ENCODE data around the gene CDK5RAP3.

Gene CDK5RAP3

GRCh38 chr17:47946516-47946915 is 24.4 kb upstream of the CDK5RAP3 start:
- no peaks in the 10 kb centered on the region for H3K27me3 ChIP-seq (ENCODE audit: insufficient read depth, low read length, poor library complexity)
- no peak overlapping the region for H3K4me2 ChIP-seq (ENCODE audit: insufficient read depth, low read length)
- no peaks in the 10 kb centered on the region for H4K20me1 ChIP-seq (ENCODE audit: insufficient read depth, low read length)
- no peak overlapping the region for H3K4me3 ChIP-seq (ENCODE audit: low read depth in 1 of 2, low read length in 2 of 2)
- H3K27ac ChIP-seq (ENCODE audit: low read length): no peak overlapping the region
- H3K9me3 ChIP-seq (ENCODE audit: insufficient read depth, low read length, severe bottlenecking): no peaks in the 10 kb centered on the region
- peaks cover 25% of the 10 kb centered on the region for H3K4me1 ChIP-seq (ENCODE audit: insufficient read depth, low read length)
- TF ChIP-seq EZH2 (IDR thresholded peaks at IDR 0.05; ENCODE audit: borderline replicate concordance, low read depth, low read length, severe bottlenecking): no peak
- TF ChIP-seq CTCF (IDR thresholded peaks at IDR 0.05; ENCODE audit: borderline replicate concordance, extremely low read depth, low read length, poor library complexity, severe bottlenecking): no peak
- H3K9ac ChIP-seq (ENCODE audit: low read depth, low read length): no peak overlapping the region
- H3K79me2 ChIP-seq (ENCODE audit: insufficient read depth, low read length): peaks cover 12% of the 10 kb centered on the region
- DNase-seq: no peak
- no peak overlapping the region for H2AFZ ChIP-seq (ENCODE audit: low read depth, low read length)
- ATAC-seq (ENCODE audit: insufficient read depth, low read depth): no peak
- peaks cover 31% of the 10 kb centered on the region for H3K36me3 ChIP-seq (ENCODE audit: insufficient read depth, low read length)

DNA sequence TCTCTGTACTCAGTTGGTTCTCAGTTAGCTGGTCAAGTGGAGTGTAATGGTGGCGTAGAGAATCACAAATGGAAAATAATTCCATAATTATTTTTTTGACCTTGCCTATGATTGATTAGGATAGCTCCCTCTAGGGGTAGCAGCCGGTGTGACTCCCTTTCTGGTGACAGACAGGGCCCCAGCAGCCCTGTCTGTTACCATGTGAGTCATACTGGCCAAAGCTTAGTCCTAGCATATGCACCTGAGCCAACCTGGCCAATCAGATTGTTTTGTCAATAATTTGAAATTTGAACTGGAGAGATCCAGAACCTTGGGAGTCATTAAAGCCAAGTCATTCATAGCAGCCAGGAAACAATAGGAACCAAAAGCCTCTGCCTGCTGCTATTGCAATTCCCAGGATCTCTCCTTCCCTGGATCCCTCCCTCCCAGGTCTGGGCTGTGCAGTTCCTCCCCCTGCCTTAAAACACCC is 23.9 kb upstream of the CDK5RAP3 start:
- Histone ChIP-seq H3K36me3 (ENCODE audit: insufficient read depth, low read length) (peaks cover 31% of the 10 kb centered on the region), H3K27ac (ENCODE audit: low read length) (no peak overlapping the region), H3K9ac (ENCODE audit: low read depth, low read length) (no peak overlapping the region), H4K20me1 (ENCODE audit: insufficient read depth, low read length) (no peaks in the 10 kb centered on the region), H2AFZ (ENCODE audit: low read depth, low read length) (no peak overlapping the region), H3K4me1 (ENCODE audit: insufficient read depth, low read length) (peaks cover 22% of the 10 kb centered on the region), H3K9me3 (ENCODE audit: insufficient read depth, low read length, severe bottlenecking) (no peaks in the 10 kb centered on the region), H3K79me2 (ENCODE audit: insufficient read depth, low read length) (peaks cover 7% of the 10 kb centered on the region), H3K4me2 (ENCODE audit: insufficient read depth, low read length) (no peak overlapping the region), H3K27me3 (ENCODE audit: insufficient read depth, low read length, poor library complexity) (no peaks in the 10 kb centered on the region), H3K4me3 (ENCODE audit: low read depth in 1 of 2, low read length in 2 of 2) (no peak overlapping the region)
- ATAC-seq (ENCODE audit: insufficient read depth, low read depth) (peak; percentile 72), DNase-seq (peak; percentile 73)
- no peak for TF ChIP-seq EZH2 (IDR thresholded peaks at IDR 0.05; ENCODE audit: borderline replicate concordance, low read depth, low read length, severe bottlenecking)
- peak; percentile 85 for TF ChIP-seq CTCF (IDR thresholded peaks at IDR 0.05; ENCODE audit: borderline replicate concordance, extremely low read depth, low read length, poor library complexity, severe bottlenecking)

DNA sequence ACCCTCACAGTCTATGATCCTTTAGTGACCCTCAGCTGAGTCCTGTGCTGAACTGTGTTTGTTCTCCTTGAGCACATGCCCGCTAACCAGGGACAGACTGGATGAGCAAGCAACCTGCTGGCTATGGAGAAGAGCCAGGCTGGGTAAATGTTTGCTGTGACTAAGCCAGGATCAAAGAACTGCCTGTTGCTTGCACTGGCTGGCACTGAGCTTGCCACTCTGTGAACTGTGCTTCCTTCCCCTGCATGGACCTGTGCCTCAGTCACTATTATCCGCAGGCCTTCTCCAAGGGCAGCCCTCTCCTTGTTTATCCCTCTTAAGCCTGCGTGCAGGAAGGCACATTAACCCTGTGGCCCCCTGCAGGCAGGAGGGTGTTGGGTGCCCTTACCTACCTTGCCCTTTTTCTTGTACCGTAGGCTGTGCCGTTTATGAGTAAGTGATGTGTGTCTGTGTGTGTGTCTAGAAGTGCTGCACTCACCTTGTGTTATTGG is 22.2 kb upstream of the CDK5RAP3 start:
- Histone ChIP-seq H3K36me3 (ENCODE audit: insufficient read depth, low read length) (peaks cover 31% of the 10 kb centered on the region), H3K4me3 (ENCODE audit: low read depth in 1 of 2, low read length in 2 of 2) (no peak overlapping the region), H3K4me2 (ENCODE audit: insufficient read depth, low read length) (peak overlapping the region; percentile 53), H4K20me1 (ENCODE audit: insufficient read depth, low read length) (no peaks in the 10 kb centered on the region), H3K9ac (ENCODE audit: low read depth, low read length) (peak overlapping the region; percentile 15; the same call in 1 of the 2 replicates), H3K79me2 (ENCODE audit: insufficient read depth, low read length) (no peaks in the 10 kb centered on the region), H3K4me1 (ENCODE audit: insufficient read depth, low read length) (peaks cover 10% of the 10 kb centered on the region; the same call in 1 of the 2 replicates), H3K9me3 (ENCODE audit: insufficient read depth, low read length, severe bottlenecking) (no peaks in the 10 kb centered on the region), H2AFZ (ENCODE audit: low read depth, low read length) (no peak overlapping the region), H3K27ac (ENCODE audit: low read length) (no peak overlapping the region), H3K27me3 (ENCODE audit: insufficient read depth, low read length, poor library complexity) (no peaks in the 10 kb centered on the region)
- ATAC-seq (ENCODE audit: insufficient read depth, low read depth) (peak; percentile 35; the same call in 2 of the 3 replicates), DNase-seq (no peak)
- no peak for TF ChIP-seq EZH2 (IDR thresholded peaks at IDR 0.05; ENCODE audit: borderline replicate concordance, low read depth, low read length, severe bottlenecking)
- no peak for TF ChIP-seq CTCF (IDR thresholded peaks at IDR 0.05; ENCODE audit: borderline replicate concordance, extremely low read depth, low read length, poor library complexity, severe bottlenecking)

Measured in DND-41 (cell line).